ENCODE measurements around the gene EML6.

Gene EML6

GRCh38 chr2:54853616-54854310 is 130.3 kb downstream of the EML6 start:
- no peak overlapping the region for H3K23ac ChIP-seq (ENCODE audit: low read depth, low read length, poor library complexity)
- no peaks in the 10 kb centered on the region for H3K79me1 ChIP-seq (ENCODE audit: low read depth, low read length)
- no CpG with 5 or more reads among the region's 5 CpGs for WGBS, 2 donors (ENCODE audit: extremely low coverage in 2 of 2, insufficient read length in 2 of 2, insufficient replicate concordance in 1 of 2)
- no peak overlapping the region for H4K91ac ChIP-seq (ENCODE audit: low read depth, low read length, poor library complexity)
- no peak overlapping the region for H2BK120ac ChIP-seq (ENCODE audit: low read depth, low read length)
- H3K18ac ChIP-seq (ENCODE audit: low read length), result no peak overlapping the region
- H2AK5ac ChIP-seq (ENCODE audit: low read depth, low read length), result no peak overlapping the region
- no peak overlapping the region for H3K14ac ChIP-seq (ENCODE audit: low read length)
- H2AFZ ChIP-seq (ENCODE audit: low read length), result no peak overlapping the region
- DNase-seq (ENCODE audit: low spot score), result no peak
- H2BK5ac ChIP-seq (ENCODE audit: low read length), result no peak overlapping the region
- no peaks in the 10 kb centered on the region for H3K27me3 ChIP-seq (ENCODE audit: control insufficient read depth in 3 of 3, insufficient read depth in 3 of 3, low read depth in 1 of 3, low read length in 3 of 3)
- H3K4me2 ChIP-seq (ENCODE audit: insufficient read depth, low read length, poor library complexity, severe bottlenecking), result no peak overlapping the region
- H3K4me1 ChIP-seq (ENCODE audit: control insufficient read depth in 2 of 2, insufficient read depth in 1 of 2, low read depth in 1 of 2, low read length in 2 of 2), result no peaks in the 10 kb centered on the region
- no peak overlapping the region for H3K4me3 ChIP-seq (ENCODE audit: low read length in 2 of 2)
- H3K27ac ChIP-seq (replicated peaks; ENCODE audit: low read length), result no peak overlapping the region
- H3K36me3 ChIP-seq (replicated peaks in 1 of 2; ENCODE audit: control insufficient read depth in 2 of 2, insufficient read depth in 2 of 2, low read length in 2 of 2), result no peaks in the 10 kb centered on the region
- no peak overlapping the region for H2BK15ac ChIP-seq (ENCODE audit: low read length)
- no peak overlapping the region for H3K4ac ChIP-seq (ENCODE audit: low read length)
- H2BK12ac ChIP-seq (ENCODE audit: low read length), result no peak overlapping the region
- no peak overlapping the region for H4K8ac ChIP-seq (ENCODE audit: low read depth, low read length)
- H3K9me3 ChIP-seq (replicated peaks in 1 of 2; ENCODE audit: control insufficient read depth in 2 of 2, insufficient read depth in 1 of 2, low read depth in 1 of 2, low read length in 2 of 2), result no peaks in the 10 kb centered on the region
- no peak overlapping the region for H3K9ac ChIP-seq (ENCODE audit: low read depth, low read length, poor library complexity)

- H3K4me1 ChIP-seq (ENCODE audit: control insufficient read depth in 2 of 2, insufficient read depth in 1 of 2, low read depth in 1 of 2, low read length in 2 of 2), result no peaks in the 10 kb centered on the region
- H4K8ac ChIP-seq (ENCODE audit: low read depth, low read length), result no peak overlapping the region
- H2BK5ac ChIP-seq (ENCODE audit: low read length), result no peak overlapping the region
- no peak overlapping the region for H3K4ac ChIP-seq (ENCODE audit: low read length)
- H3K36me3 ChIP-seq (replicated peaks in 1 of 2; ENCODE audit: control insufficient read depth in 2 of 2, insufficient read depth in 2 of 2, low read length in 2 of 2), result no peaks in the 10 kb centered on the region
- no peak overlapping the region for H2AK5ac ChIP-seq (ENCODE audit: low read depth, low read length)
- H2BK120ac ChIP-seq (ENCODE audit: low read depth, low read length), result no peak overlapping the region
- no peaks in the 10 kb centered on the region for H3K79me1 ChIP-seq (ENCODE audit: low read depth, low read length)
- no peak overlapping the region for H4K91ac ChIP-seq (ENCODE audit: low read depth, low read length, poor library complexity)
- no peak overlapping the region for H3K27ac ChIP-seq (replicated peaks; ENCODE audit: low read length)
- no peak overlapping the region for H2AFZ ChIP-seq (ENCODE audit: low read length)
- H2BK12ac ChIP-seq (ENCODE audit: low read length), result no peak overlapping the region
- no peak overlapping the region for H3K18ac ChIP-seq (ENCODE audit: low read length)
- no peak overlapping the region for H3K23ac ChIP-seq (ENCODE audit: low read depth, low read length, poor library complexity)
- H3K4me2 ChIP-seq (ENCODE audit: insufficient read depth, low read length, poor library complexity, severe bottlenecking), result no peak overlapping the region
- peaks cover 0 to 5% (median 0%) of the 10 kb centered on the region in 3 experiments for H3K27me3 ChIP-seq (ENCODE audit: control insufficient read depth in 3 of 3, insufficient read depth in 3 of 3, low read depth in 1 of 3, low read length in 3 of 3)
- H3K9ac ChIP-seq (ENCODE audit: low read depth, low read length, poor library complexity), result no peak overlapping the region
- no peak overlapping the region for H3K4me3 ChIP-seq (ENCODE audit: low read length in 2 of 2)
- no CpG with 5 or more reads among the region's 2 CpGs for WGBS, 2 donors (ENCODE audit: extremely low coverage in 2 of 2, insufficient read length in 2 of 2, insufficient replicate concordance in 1 of 2)
- no peak for DNase-seq (ENCODE audit: low spot score)
- no peaks in the 10 kb centered on the region for H3K9me3 ChIP-seq (replicated peaks in 1 of 2; ENCODE audit: control insufficient read depth in 2 of 2, insufficient read depth in 1 of 2, low read depth in 1 of 2, low read length in 2 of 2)
- H3K14ac ChIP-seq (ENCODE audit: low read length), result no peak overlapping the region
- no peak overlapping the region for H2BK15ac ChIP-seq (ENCODE audit: low read length)
Observed at GRCh38 chr2:54855434-54855833, 132.0 kb downstream of the EML6 start.

GRCh38 chr2:54858021-54858681 is 134.7 kb downstream of the EML6 start:
- Histone ChIP-seq H4K8ac (ENCODE audit: low read depth, low read length) (no peak overlapping the region), H2BK12ac (ENCODE audit: low read length) (no peak overlapping the region), H3K4me1 (ENCODE audit: control insufficient read depth in 2 of 2, insufficient read depth in 1 of 2, low read depth in 1 of 2, low read length in 2 of 2) (no peaks in the 10 kb centered on the region), H2BK120ac (ENCODE audit: low read depth, low read length) (no peak overlapping the region), H4K91ac (ENCODE audit: low read depth, low read length, poor library complexity) (no peak overlapping the region), H3K36me3 (replicated peaks in 1 of 2; ENCODE audit: control insufficient read depth in 2 of 2, insufficient read depth in 2 of 2, low read length in 2 of 2) (no peaks in the 10 kb centered on the region), H2AK5ac (ENCODE audit: low read depth, low read length) (no peak overlapping the region), H3K14ac (ENCODE audit: low read length) (no peak overlapping the region), H3K9me3 (replicated peaks in 1 of 2; ENCODE audit: control insufficient read depth in 2 of 2, insufficient read depth in 1 of 2, low read depth in 1 of 2, low read length in 2 of 2) (no peaks in the 10 kb centered on the region), H3K18ac (ENCODE audit: low read length) (no peak overlapping the region), H3K4ac (ENCODE audit: low read length) (no peak overlapping the region), H3K4me2 (ENCODE audit: insufficient read depth, low read length, poor library complexity, severe bottlenecking) (no peak overlapping the region), H3K4me3 (ENCODE audit: low read length in 2 of 2) (no peak overlapping the region), H3K23ac (ENCODE audit: low read depth, low read length, poor library complexity) (no peak overlapping the region), H2BK5ac (ENCODE audit: low read length) (no peak overlapping the region), H2AFZ (ENCODE audit: low read length) (no peak overlapping the region), H3K79me1 (ENCODE audit: low read depth, low read length) (no peaks in the 10 kb centered on the region), H3K27ac (replicated peaks; ENCODE audit: low read length) (no peak overlapping the region), H2BK15ac (ENCODE audit: low read length) (no peak overlapping the region), H3K9ac (ENCODE audit: low read depth, low read length, poor library complexity) (no peak overlapping the region), H3K27me3 (ENCODE audit: control insufficient read depth in 3 of 3, insufficient read depth in 3 of 3, low read depth in 1 of 3, low read length in 3 of 3) (peaks cover 0 to 5% (median 0%) of the 10 kb centered on the region in 3 experiments)
- no peak for DNase-seq (ENCODE audit: low spot score)
- WGBS, 2 donors (ENCODE audit: extremely low coverage in 2 of 2, insufficient read length in 2 of 2, insufficient replicate concordance in 1 of 2), result no CpG with 5 or more reads among the region's 3 CpGs

- Histone ChIP-seq H2BK15ac (ENCODE audit: low read length) (no peak overlapping the region), H3K79me1 (ENCODE audit: low read depth, low read length) (no peaks in the 10 kb centered on the region), H3K36me3 (replicated peaks in 1 of 2; ENCODE audit: control insufficient read depth in 2 of 2, insufficient read depth in 2 of 2, low read length in 2 of 2) (no peaks in the 10 kb centered on the region), H3K14ac (ENCODE audit: low read length) (no peak overlapping the region), H2AK5ac (ENCODE audit: low read depth, low read length) (no peak overlapping the region), H3K27ac (replicated peaks; ENCODE audit: low read length) (no peak overlapping the region), H3K4me2 (ENCODE audit: insufficient read depth, low read length, poor library complexity, severe bottlenecking) (no peak overlapping the region), H3K4me3 (ENCODE audit: low read length in 2 of 2) (no peak overlapping the region), H4K8ac (ENCODE audit: low read depth, low read length) (no peak overlapping the region), H3K18ac (ENCODE audit: low read length) (no peak overlapping the region), H2BK5ac (ENCODE audit: low read length) (no peak overlapping the region), H3K23ac (ENCODE audit: low read depth, low read length, poor library complexity) (no peak overlapping the region), H3K4ac (ENCODE audit: low read length) (no peak overlapping the region), H3K27me3 (ENCODE audit: control insufficient read depth in 3 of 3, insufficient read depth in 3 of 3, low read depth in 1 of 3, low read length in 3 of 3) (peaks cover 0 to 5% (median 0%) of the 10 kb centered on the region in 3 experiments), H3K4me1 (ENCODE audit: control insufficient read depth in 2 of 2, insufficient read depth in 1 of 2, low read depth in 1 of 2, low read length in 2 of 2) (no peaks in the 10 kb centered on the region), H4K91ac (ENCODE audit: low read depth, low read length, poor library complexity) (no peak overlapping the region), H3K9ac (ENCODE audit: low read depth, low read length, poor library complexity) (no peak overlapping the region), H3K9me3 (replicated peaks in 1 of 2; ENCODE audit: control insufficient read depth in 2 of 2, insufficient read depth in 1 of 2, low read depth in 1 of 2, low read length in 2 of 2) (no peaks in the 10 kb centered on the region), H2AFZ (ENCODE audit: low read length) (no peak overlapping the region), H2BK12ac (ENCODE audit: low read length) (no peak overlapping the region), H2BK120ac (ENCODE audit: low read depth, low read length) (no peak overlapping the region)
- WGBS, 2 donors (ENCODE audit: extremely low coverage in 2 of 2, insufficient read length in 2 of 2, insufficient replicate concordance in 1 of 2), result no CpG with 5 or more reads among the region's 3 CpGs
- no peak for DNase-seq (ENCODE audit: low spot score)
Observed at GRCh38 chr2:54859416-54859815, 136.0 kb downstream of the EML6 start.

All from neuronal stem cell (in vitro differentiated cells).